HFFc6 (cell line): ENCODE measurements around the gene TRAPPC10. TPM values are rescaled to one million over a fixed set of nuclear protein-coding genes. Genes with fewer than 3 reads are reported as not detected.

ENCODE experiments used
- DNase-seq: peaks from one replicate; pipeline ENCODE4 v3.0.0-alpha.2; 2018
- H3K27ac Mint-ChIP-seq: 2 replicates; pipeline ENCODE4 v1.8.0; 2020; ENCODE audit warnings: mild to moderate bottlenecking, mixed read lengths
- H3K27me3 Mint-ChIP-seq: 2 replicates; pipeline ENCODE4 v1.8.0; 2021; ENCODE audit warnings: mild to moderate bottlenecking, moderate library complexity, mixed read lengths; ENCODE audit not compliant: insufficient read depth
- H3K36me3 Mint-ChIP-seq: 2 replicates; pipeline ENCODE4 v1.8.0; 2021; ENCODE audit warnings: low read depth, mixed read lengths
- H3K4me1 Mint-ChIP-seq: 2 replicates; pipeline ENCODE4 v1.8.0; 2020; ENCODE audit warnings: low read depth, mixed read lengths
- H3K4me3 Mint-ChIP-seq: 2 replicates; pipeline ENCODE4 v1.8.0; 2020; ENCODE audit warnings: mild to moderate bottlenecking, moderate library complexity, mixed read lengths
- H3K9me3 Mint-ChIP-seq: 2 replicates; pipeline ENCODE4 v1.8.0; 2020; ENCODE audit warnings: mild to moderate bottlenecking, mixed read lengths
- CTCF ChIP-seq: fragments of 200-600 bp; sonication (generic); IDR thresholded peaks from 2 replicates; pipeline ENCODE4 v1.5.0; 2021; ENCODE audit warnings: antibody characterized with exemption, mild to moderate bottlenecking
- total RNA-seq, 6 experiments: library from RNA; stranded (reverse); fragmentation: NEBNext Ultra II Directional; extraction: Animal tissue kit (Norgen Biotek cat#: 25700); gene quantifications; 2 replicates in 1 of 6; 3 replicates in 5 of 6; pipeline ENCODE4 v1.2.3, GENCODE V29; 2021

The TRAPPC10 gene
- total RNA-seq, 6 experiments from 2014 or later = 24.1 to 29.4 (median 27.7) TPM

GRCh38 chr21:44074315-44074958 is 62.3 kb downstream of the TRAPPC10 start:
- H3K4me1 Mint-ChIP-seq = no peaks in the 10 kb centered on the region
- peaks cover 8% of the 10 kb centered on the region; the same call in 1 of the 2 replicates for H3K36me3 Mint-ChIP-seq
- peaks cover 2% of the 10 kb centered on the region for H3K27me3 Mint-ChIP-seq
- no peaks in the 10 kb centered on the region for H3K9me3 Mint-ChIP-seq
- no peak for TF ChIP-seq CTCF
- no peak for DNase-seq
- H3K4me3 Mint-ChIP-seq = no peak overlapping the region
- no peak overlapping the region for H3K27ac Mint-ChIP-seq

GRCh38 chr21:44076316-44076715 is 64.2 kb downstream of the TRAPPC10 start:
- Mint-ChIP-seq H3K27me3 (peaks cover 2% of the 10 kb centered on the region), H3K4me1 (no peaks in the 10 kb centered on the region), H3K36me3 (peaks cover 20% of the 10 kb centered on the region), H3K27ac (no peak overlapping the region), H3K4me3 (no peak overlapping the region), H3K9me3 (no peaks in the 10 kb centered on the region)
- no peak for TF ChIP-seq CTCF
- DNase-seq = no peak

- H3K36me3 Mint-ChIP-seq = peaks cover 20% of the 10 kb centered on the region
- TF ChIP-seq CTCF = no peak
- no peak for DNase-seq
- H3K9me3 Mint-ChIP-seq = no peaks in the 10 kb centered on the region
- H3K4me3 Mint-ChIP-seq = no peak overlapping the region
- H3K27ac Mint-ChIP-seq = no peak overlapping the region
- peaks cover 2% of the 10 kb centered on the region; the same call in 1 of the 2 replicates for H3K27me3 Mint-ChIP-seq
- H3K4me1 Mint-ChIP-seq = no peaks in the 10 kb centered on the region
Measured at GRCh38 chr21:44078411-44078981, 66.4 kb downstream of the TRAPPC10 start.

- Mint-ChIP-seq H3K4me1 (no peaks in the 10 kb centered on the region), H3K9me3 (no peaks in the 10 kb centered on the region), H3K27me3 (0 out of 2 replicates have a peak, but pooled peaks cover under 1% of the 10 kb centered on the region), H3K36me3 (peaks cover 22% of the 10 kb centered on the region), H3K4me3 (no peak overlapping the region), H3K27ac (no peak overlapping the region)
- DNase-seq = no peak
- TF ChIP-seq CTCF = no peak
Measured at GRCh38 chr21:44079446-44079845, 67.3 kb downstream of the TRAPPC10 start.

GRCh38 chr21:44079846-44080245 is 67.7 kb downstream of the TRAPPC10 start:
- H3K4me1 Mint-ChIP-seq = no peaks in the 10 kb centered on the region
- no peak for DNase-seq
- H3K4me3 Mint-ChIP-seq = no peak overlapping the region
- H3K36me3 Mint-ChIP-seq = peaks cover 26% of the 10 kb centered on the region
- no peak for TF ChIP-seq CTCF
- H3K27me3 Mint-ChIP-seq = no peaks in the 10 kb centered on the region
- no peaks in the 10 kb centered on the region for H3K9me3 Mint-ChIP-seq
- H3K27ac Mint-ChIP-seq = no peak overlapping the region
